Retinal pigment epithelial cell (primary cell): ENCODE measurements around the gene GLUD2.
"Not testable (repeated sequence)": the region's sequence is repeated elsewhere in the genome, so short reads cannot be mapped to it uniquely, and the experiment has no call there.

Source experiments
- DNase-seq: peaks from one replicate; pipeline ENCODE4 v3.0.0-alpha.2; 2010; ENCODE audit warnings: low read depth
- H3K4me3 ChIP-seq: 2 replicates; pipeline ENCODE4 v1.5.1; 2011; ENCODE audit warnings: mild to moderate bottlenecking, low read length, control low read depth, moderate library complexity
- TF ChIP-seq, protein P1 (sequence below): conservative IDR thresholded peaks from 2 replicates; pipeline ENCODE4 v1.5.1; 2011; ENCODE audit warnings: low read depth, low read length, control low read depth, inconsistent platforms

Gene GLUD2

GRCh38 chrX:121047441-121048419, at the start of gene GLUD2:
TSS of gene GLUD2 (plus strand) at chrX:121047610. CDS start at chrX:121047685, 75 bp downstream.
- H3K4me3 ChIP-seq = peak within 1 kb of the TSS; percentile 36
- DNase-seq = not testable (repeated sequence)
- TF ChIP-seq, protein P1, sequence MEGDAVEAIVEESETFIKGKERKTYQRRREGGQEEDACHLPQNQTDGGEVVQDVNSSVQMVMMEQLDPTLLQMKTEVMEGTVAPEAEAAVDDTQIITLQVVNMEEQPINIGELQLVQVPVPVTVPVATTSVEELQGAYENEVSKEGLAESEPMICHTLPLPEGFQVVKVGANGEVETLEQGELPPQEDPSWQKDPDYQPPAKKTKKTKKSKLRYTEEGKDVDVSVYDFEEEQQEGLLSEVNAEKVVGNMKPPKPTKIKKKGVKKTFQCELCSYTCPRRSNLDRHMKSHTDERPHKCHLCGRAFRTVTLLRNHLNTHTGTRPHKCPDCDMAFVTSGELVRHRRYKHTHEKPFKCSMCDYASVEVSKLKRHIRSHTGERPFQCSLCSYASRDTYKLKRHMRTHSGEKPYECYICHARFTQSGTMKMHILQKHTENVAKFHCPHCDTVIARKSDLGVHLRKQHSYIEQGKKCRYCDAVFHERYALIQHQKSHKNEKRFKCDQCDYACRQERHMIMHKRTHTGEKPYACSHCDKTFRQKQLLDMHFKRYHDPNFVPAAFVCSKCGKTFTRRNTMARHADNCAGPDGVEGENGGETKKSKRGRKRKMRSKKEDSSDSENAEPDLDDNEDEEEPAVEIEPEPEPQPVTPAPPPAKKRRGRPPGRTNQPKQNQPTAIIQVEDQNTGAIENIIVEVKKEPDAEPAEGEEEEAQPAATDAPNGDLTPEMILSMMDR = peak; percentile 42

DNA sequence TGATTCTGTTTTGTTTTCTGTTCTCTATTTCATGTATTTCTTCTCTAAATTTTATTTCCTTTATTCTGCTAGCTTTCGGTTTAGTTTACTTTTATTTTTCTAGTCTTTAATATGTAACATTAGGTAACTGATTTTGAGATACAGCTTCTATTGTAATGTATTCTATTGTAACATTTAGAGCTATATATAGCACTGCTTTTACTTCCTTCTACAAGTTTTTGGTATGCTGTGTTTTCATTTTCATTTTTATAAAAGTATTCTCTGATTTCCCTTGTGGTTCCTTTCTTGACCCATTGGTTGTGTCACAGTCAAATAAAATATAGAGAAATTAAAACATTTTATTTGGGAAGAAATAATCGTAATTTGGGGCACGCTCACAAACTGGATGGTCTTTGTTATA, 48.0 kb upstream of the GLUD2 start:
- TF ChIP-seq, protein P1 = no peak
- DNase-seq = no peak
- no peak overlapping the region for H3K4me3 ChIP-seq

DNA sequence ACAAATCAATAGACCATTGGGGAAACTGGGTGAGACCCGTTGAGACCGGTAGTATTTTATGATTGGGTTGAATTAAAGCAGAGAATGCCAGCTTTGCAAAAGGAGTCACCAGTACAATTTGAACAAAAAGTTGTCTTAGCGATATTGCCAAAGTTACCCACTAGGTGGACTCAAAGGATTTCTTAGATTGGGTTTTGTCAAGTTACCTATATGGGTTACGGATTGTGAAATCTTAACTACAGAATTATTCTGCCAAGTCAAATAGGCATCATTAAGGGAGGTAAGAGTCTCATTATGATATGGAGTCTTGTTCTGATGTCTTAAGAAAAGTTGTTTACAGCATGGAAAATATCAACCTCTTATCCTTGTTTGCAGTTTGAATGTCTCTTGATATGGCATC, 46.8 kb upstream of the GLUD2 start:
- TF ChIP-seq, protein P1 = peak; percentile 43
- no peak for DNase-seq
- no peak overlapping the region for H3K4me3 ChIP-seq

DNA sequence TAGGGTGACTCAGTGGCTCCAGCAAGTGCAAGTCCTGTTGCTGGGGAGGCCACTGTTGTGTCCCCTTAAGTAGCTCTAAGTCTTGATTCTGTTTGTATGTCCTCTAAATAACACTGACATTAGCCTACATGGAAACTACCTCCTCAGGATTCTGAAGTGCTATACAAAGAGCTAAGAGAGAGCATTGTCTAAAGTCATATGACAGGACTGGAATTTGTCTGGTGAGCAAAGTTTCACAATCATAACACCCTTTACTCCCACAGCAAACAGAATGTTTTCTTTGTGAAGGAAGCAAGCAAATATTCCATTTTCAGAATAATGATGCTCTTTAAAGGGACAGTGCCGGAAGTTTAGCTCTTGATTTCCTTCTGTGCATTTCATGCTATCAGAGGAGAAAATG, 38.5 kb upstream of the GLUD2 start:
- no peak for DNase-seq
- no peak overlapping the region for H3K4me3 ChIP-seq
- TF ChIP-seq, protein P1 = no peak

- no peak for DNase-seq
- TF ChIP-seq, protein P1 = no peak
- H3K4me3 ChIP-seq = no peak overlapping the region
These were observed 37.6 kb upstream of the GLUD2 start for GRCh38 chrX:121009764-121010163.

- TF ChIP-seq, protein P1 = no peak
- DNase-seq = no peak
These were observed 37.2 kb upstream of the GLUD2 start for GRCh38 chrX:121010218-121010617.

DNA sequence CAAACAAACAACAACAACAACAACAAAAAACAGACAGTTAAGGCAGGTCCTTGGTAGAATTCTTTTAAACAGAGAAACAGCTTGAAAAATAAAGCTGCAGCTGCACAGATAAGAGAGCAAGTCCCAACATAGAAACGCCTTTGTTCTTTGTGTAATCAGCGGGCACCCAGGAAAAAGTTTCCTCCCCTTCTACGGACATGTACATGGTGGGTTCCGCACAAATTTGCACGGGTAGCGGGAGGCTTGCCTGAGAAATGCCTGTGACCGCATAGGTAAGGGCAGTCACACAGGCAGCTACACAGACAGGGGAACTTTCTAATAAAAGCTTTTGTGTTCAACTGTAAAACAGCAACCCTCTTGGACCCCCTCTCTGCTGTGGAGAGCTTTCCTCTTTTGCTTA, 36.2 kb upstream of the GLUD2 start:
- H3K4me3 ChIP-seq = no peak overlapping the region
- no peak for DNase-seq
- TF ChIP-seq, protein P1 = no peak

More at GRCh38 chrX:121010218-121010617, 37.2 kb upstream of the GLUD2 start:
- H3K4me3 ChIP-seq = no peak overlapping the region
